IPS DF 6.9 (cell line): Measurements from ENCODE around the gene FGF14.

Experiments
- DNase-seq: peaks from one replicate; pipeline ENCODE4 v3.0.0-alpha.2; 2013; ENCODE audit warnings: low read depth, low spot score
- H3K27ac ChIP-seq: one replicate; pipeline ENCODE4 v1.5.1; 2013; ENCODE audit warnings: low read length, control low read depth
- H3K27me3 ChIP-seq: 2 replicates; pipeline ENCODE4 v1.6.1; 2013; ENCODE audit warnings: mild to moderate bottlenecking, low read length; ENCODE audit not compliant: control insufficient read depth, insufficient read depth
- H3K36me3 ChIP-seq: 2 replicates; pipeline ENCODE4 v1.6.1; 2013; ENCODE audit warnings: low read length; ENCODE audit not compliant: control insufficient read depth, insufficient read depth
- H3K4me1 ChIP-seq: 2 replicates; pipeline ENCODE4 v1.6.1; 2013; ENCODE audit warnings: low read length; ENCODE audit not compliant: control insufficient read depth, insufficient read depth
- H3K4me3 ChIP-seq: 2 replicates; pipeline ENCODE4 v1.5.1; 2013; ENCODE audit warnings: mild to moderate bottlenecking, low read length
- H3K9me3 ChIP-seq: 2 replicates; pipeline ENCODE4 v1.6.1; 2013; ENCODE audit warnings: low read length, inconsistent platforms; ENCODE audit not compliant: control insufficient read depth, insufficient read depth
- WGBS: extraction: QIAGEN DNeasy Blood & Tissue Kit; methylation state at CpG from one replicate; pipeline ENCODE4 v1.1.7; 2013; ENCODE audit warnings: mixed read lengths, missing lambda C conversion rate; ENCODE audit not compliant: insufficient read length, insufficient coverage; 5-methylcytosine and 5-hydroxymethylcytosine counted together

The FGF14 gene

DNA sequence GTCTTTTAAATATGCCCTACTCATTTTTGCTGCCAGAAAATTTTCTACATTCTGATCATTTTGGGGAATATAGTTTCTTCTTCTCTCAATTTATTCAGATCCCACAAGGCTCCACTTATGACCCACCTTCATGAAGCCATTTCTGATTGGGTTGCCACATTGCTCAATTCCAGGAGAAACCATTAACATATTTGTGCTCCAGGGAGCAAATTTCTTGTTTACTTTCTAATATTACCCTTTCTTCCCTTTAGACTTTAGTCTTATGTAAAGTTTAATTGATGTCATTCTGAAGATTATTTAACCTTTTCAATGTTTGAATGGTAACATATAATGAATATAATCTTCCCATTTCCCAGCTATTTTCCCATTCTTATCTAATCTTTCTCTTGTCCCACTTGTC is 617.5 kb downstream of the FGF14 start:
- Histone ChIP-seq H3K4me3 (no peak overlapping the region), H3K9me3 (no peaks in the 10 kb centered on the region), H3K27me3 (no peaks in the 10 kb centered on the region), H3K36me3 (no peaks in the 10 kb centered on the region), H3K4me1 (no peaks in the 10 kb centered on the region), H3K27ac (no peak overlapping the region)
- DNase-seq, result no peak

DNA sequence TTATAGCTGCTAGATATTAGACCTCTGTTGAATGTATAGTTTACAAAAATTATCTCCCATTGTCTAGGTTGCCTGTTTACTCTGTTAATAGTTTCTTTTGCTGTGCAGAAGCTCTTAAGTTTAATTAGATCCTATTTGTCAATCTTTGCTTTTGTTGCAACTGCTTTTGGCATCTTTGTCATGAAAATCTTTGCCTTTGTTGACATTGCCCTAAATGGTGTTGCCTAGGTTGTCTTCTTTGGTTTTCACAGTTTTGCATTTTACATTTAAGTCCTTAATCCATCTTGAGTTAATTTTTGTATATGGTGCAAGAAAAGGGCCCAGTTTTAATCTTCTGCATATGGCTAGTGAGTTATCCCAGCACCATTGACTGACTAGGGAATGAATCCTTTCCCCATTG is 618.3 kb downstream of the FGF14 start:
- Histone ChIP-seq H3K27me3 (no peaks in the 10 kb centered on the region), H3K27ac (no peak overlapping the region)
- DNase-seq, result no peak

DNA sequence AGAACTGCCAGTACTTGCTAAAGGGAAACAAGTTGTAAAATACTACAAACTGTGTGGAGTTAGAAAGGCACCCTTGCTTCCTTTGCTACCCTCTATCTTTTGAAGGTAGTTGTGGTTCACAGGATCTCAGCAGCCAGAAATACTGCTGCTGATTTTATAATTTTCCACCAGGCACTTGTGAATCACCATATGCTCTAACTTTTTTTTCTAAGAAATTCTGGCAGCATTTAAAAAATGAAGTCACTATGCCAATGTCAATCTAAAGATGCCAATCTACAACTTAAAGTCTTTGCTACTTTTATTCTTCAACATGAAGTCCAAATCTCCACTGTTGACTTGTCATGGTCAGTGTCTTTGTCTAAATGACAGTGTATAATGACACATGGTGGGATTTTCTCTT is 621.6 kb downstream of the FGF14 start:
- H3K27ac ChIP-seq, result no peak overlapping the region
- H3K9me3 ChIP-seq, result no peaks in the 10 kb centered on the region
- H3K27me3 ChIP-seq, result no peaks in the 10 kb centered on the region
- DNase-seq, result no peak
- no peak overlapping the region for H3K4me3 ChIP-seq
- H3K4me1 ChIP-seq, result no peaks in the 10 kb centered on the region
- H3K36me3 ChIP-seq, result no peaks in the 10 kb centered on the region

More for the DNA sequence above, 618.3 kb downstream of the FGF14 start:
- Histone ChIP-seq H3K4me3 (no peak overlapping the region), H3K9me3 (no peaks in the 10 kb centered on the region), H3K36me3 (no peaks in the 10 kb centered on the region), H3K4me1 (no peaks in the 10 kb centered on the region)

DNA sequence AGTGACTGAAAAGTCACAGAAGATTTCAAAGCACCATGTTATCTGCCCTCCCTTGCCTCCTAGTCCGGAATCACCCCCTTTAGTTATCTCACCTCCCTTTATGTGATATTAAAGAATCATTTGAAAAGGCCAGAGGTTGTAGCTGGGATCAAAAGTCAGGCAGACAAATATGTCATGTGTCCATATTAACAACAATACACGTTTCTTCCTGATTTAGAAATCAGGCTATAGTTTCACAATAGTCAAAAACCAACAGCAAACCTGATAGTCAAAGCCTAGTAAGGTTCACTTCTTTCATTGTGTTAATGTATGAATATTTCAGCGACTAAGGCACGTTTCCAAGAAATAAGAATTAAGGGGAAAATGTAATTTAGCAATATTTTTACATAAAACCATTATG is 622.7 kb downstream of the FGF14 start:
- Histone ChIP-seq H3K27ac (no peak overlapping the region), H3K9me3 (no peaks in the 10 kb centered on the region)
- no CpG with 5 or more reads among the region's 4 CpGs for WGBS

DNA sequence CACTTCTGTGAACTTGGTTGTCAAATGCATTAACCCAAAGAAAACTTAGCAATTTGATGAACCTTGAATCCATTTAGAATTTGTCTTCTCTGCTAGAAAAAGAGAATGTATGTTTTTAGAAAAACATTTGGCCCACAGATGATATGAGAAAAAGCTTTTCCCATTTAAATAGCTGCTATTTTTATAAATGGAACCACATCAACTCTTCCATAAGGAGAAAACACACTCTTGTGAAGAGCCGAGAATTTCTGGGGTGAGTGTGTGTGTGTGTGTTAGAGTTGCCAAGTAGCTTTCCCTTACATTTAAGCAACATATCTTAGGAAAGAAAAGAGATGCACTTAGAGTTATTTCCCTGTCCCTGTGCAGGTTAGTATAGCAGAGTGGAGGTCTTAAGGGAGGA is 626.6 kb downstream of the FGF14 start:
- H3K9me3 ChIP-seq, result no peaks in the 10 kb centered on the region
- H3K27me3 ChIP-seq, result no peaks in the 10 kb centered on the region
- H3K4me3 ChIP-seq, result no peak overlapping the region
- H3K27ac ChIP-seq, result no peak overlapping the region
- WGBS, result no CpG with 5 or more reads among the region's 1 CpG
- no peaks in the 10 kb centered on the region for H3K36me3 ChIP-seq
- no peak for DNase-seq
- no peaks in the 10 kb centered on the region for H3K4me1 ChIP-seq

More for the DNA sequence above, 622.7 kb downstream of the FGF14 start:
- H3K4me1 ChIP-seq, result no peaks in the 10 kb centered on the region
- no peaks in the 10 kb centered on the region for H3K27me3 ChIP-seq
- no peak overlapping the region for H3K4me3 ChIP-seq
- DNase-seq, result no peak
- H3K36me3 ChIP-seq, result no peaks in the 10 kb centered on the region

DNA sequence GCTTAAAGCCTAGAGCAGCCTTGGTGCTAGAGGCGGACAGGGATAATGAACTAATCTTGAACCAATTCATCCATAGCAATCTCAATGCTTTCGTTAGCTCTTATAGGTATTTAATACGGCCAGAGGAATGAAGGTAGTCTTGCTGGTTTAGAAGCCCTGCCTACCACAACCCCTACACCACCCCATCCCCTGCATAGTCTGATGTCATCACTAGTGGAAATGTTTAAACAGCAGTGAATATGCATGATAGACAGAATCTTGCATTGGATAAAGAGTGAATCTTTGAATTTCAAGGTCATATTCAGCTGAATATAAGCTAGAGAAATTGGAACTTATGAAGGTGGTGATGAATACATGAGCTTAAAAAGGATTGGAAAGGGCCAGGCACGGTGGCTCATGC is 627.5 kb downstream of the FGF14 start:
- no peaks in the 10 kb centered on the region for H3K27me3 ChIP-seq
- DNase-seq, result no peak
- H3K4me1 ChIP-seq, result no peaks in the 10 kb centered on the region
- H3K27ac ChIP-seq, result no peak overlapping the region
- no peak overlapping the region for H3K4me3 ChIP-seq
- H3K9me3 ChIP-seq, result no peaks in the 10 kb centered on the region
- H3K36me3 ChIP-seq, result no peaks in the 10 kb centered on the region
- no CpG with 5 or more reads among the region's 4 CpGs for WGBS

DNA sequence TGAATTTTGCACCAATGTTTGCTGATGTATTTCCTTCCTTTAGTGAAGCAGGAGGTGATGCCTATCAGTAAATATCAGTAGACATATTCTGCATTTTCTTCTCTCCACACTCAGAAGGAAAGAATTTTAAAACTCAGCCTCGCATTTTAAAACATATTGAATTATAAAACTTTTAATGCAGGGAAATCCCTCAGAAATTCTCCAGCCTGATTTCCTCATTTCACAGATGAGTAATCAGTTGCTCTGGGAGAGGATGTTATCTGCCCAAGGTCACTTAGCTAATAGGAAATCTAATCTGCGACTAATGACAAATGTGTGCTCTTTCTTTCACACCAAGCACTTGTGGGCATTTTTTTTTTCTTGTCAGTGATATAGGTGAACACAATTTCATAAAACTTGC is 628.8 kb downstream of the FGF14 start:
- no CpG with 5 or more reads among the region's 2 CpGs for WGBS
- Histone ChIP-seq H3K27me3 (no peaks in the 10 kb centered on the region), H3K4me3 (no peak overlapping the region), H3K27ac (no peak overlapping the region), H3K36me3 (no peaks in the 10 kb centered on the region), H3K9me3 (no peaks in the 10 kb centered on the region), H3K4me1 (no peaks in the 10 kb centered on the region)
- no peak for DNase-seq

DNA sequence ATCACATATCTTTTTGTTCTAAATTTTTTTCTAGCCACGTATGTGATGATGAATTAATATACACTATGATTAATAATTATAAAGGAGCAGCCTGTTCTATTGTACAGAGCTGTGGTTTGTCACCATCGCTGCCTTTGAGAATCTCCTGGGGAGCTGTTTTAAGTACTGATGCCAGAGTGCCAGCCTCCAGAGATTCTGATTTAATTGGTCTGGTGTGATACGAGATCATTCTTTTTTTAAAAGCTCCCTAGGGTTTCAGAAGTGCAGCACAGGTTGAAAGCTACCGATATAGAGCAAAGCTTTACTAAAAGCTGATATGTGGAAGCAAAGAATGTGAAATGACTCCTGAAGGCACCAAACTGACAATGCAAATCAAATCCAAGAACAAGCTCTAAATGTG is 634.7 kb downstream of the FGF14 start:
- Histone ChIP-seq H3K36me3 (no peaks in the 10 kb centered on the region), H3K4me3 (no peak overlapping the region), H3K27me3 (no peaks in the 10 kb centered on the region), H3K4me1 (no peaks in the 10 kb centered on the region), H3K9me3 (no peaks in the 10 kb centered on the region), H3K27ac (no peak overlapping the region)
- WGBS, result no CpG with 5 or more reads among the region's 4 CpGs
- no peak for DNase-seq

DNA sequence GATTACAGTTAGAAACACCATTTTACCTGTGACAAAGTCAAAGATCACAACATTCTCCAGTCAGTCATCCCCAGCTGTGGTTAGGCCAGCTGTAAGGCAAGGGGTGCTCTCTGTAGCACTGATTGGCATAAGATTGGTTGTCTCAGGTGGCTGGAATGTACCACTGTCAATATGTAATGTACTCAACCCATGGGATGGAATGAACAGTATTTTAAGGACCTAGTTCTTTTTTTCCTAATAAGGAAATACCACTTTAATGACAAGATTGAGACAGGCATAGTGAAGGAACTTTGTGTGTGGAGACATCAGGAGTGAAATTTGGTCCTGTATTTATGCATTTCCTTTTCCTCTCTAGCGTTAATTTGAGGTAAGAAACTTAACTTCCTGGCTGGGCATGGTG is 638.7 kb downstream of the FGF14 start:
- Histone ChIP-seq H3K36me3 (no peaks in the 10 kb centered on the region), H3K4me1 (no peaks in the 10 kb centered on the region), H3K27ac (no peak overlapping the region), H3K4me3 (no peak overlapping the region), H3K9me3 (no peaks in the 10 kb centered on the region), H3K27me3 (no peaks in the 10 kb centered on the region)
- no CpG with 5 or more reads among the region's 1 CpG for WGBS
- no peak for DNase-seq

DNA sequence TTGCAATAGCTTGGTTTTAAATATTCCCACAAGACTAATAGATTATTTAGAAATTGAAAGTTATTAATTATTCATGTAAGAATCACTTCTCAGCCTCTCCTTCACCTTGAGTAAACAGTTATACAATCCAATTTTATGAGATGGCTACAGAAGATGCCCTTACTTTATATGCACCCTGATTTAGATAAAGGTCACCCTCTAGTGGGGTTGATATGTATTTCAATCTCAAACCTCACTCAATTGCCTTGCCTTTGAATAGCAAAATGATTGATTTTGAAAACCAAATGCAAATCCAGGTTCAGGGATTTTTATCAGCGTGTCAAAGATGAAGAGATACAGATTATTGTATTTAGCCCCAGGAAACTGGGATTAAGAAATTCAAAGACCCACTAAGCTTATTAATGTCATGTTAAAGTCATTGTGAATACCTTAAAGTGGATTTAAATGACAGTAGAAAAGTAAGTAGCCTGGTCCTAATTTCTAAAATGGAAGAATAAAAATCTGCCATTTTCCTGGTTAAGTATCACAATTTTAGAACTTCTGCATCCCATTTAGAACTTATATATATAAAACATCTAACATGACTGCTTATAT is 644.3 kb downstream of the FGF14 start:
- Histone ChIP-seq H3K27me3 (no peaks in the 10 kb centered on the region), H3K36me3 (no peaks in the 10 kb centered on the region), H3K4me1 (no peaks in the 10 kb centered on the region), H3K27ac (no peak overlapping the region), H3K4me3 (no peak overlapping the region), H3K9me3 (no peaks in the 10 kb centered on the region)
- DNase-seq, result no peak
- no CpG with 5 or more reads among the region's 1 CpG for WGBS

DNA sequence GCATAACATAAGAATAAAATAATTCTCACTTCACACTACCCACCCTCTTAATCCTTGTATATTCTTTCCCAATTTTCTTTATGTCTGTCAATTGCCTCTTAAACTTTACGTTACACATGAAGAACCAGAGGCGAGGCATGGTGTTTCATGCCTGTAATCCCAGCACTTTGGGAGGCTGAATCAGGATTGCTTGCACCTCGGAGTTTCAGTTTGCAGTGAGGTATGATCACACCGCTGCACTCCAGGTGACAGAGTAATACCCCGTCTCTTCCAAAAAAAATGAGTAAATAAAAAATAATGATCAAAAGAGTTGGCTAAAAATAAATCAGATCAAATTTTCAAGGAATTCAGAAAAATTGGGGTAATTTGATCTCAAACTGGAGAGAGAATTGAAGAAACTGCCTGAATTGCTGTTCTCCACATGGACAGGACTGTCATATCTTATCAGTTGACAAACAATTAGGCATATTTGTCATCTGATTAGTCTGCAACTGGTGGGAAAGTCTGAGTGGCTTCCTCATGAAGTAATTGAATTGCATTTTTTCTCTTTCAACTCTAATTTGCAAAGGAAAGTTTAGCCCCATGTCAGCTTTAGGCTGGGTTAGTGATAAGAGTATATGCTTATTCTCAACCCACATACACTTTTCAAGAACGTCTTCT is 646.5 kb downstream of the FGF14 start:
- no peak overlapping the region for H3K27ac ChIP-seq
- H3K4me3 ChIP-seq, result no peak overlapping the region
- 100% methylated on average over 1 of the region's 6 CpGs for WGBS
- no peak for DNase-seq
- no peaks in the 10 kb centered on the region for H3K9me3 ChIP-seq
- H3K36me3 ChIP-seq, result no peaks in the 10 kb centered on the region
- H3K4me1 ChIP-seq, result no peaks in the 10 kb centered on the region
- H3K27me3 ChIP-seq, result no peaks in the 10 kb centered on the region
